ENCODE measurements around the gene MRPL55. TPM values are rescaled to one million over a fixed set of nuclear protein-coding genes. Genes with fewer than 3 reads are reported as not detected.

Gene MRPL55
- total RNA-seq, 2 donors from 2014 or later: 57.6 to 66.7 TPM

DNA sequence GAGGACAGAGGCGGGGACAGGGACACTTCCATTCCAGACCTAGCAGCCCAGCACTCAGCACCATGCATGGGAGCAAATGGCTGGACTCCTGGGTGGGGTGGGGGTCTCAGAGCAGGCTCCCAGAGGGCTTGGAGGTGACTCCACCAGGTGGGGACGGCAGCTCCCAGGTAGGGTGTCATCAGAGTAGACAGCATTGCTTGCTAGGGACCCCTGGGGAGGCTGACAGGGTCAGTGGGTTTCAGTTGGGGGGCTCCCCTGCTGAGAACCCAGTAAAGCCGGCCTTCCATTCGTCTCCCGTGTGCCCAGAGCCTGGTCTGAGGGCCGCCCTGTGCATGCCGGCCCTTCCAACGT is 35.9 kb upstream of the MRPL55 start:
- no peaks in the 10 kb centered on the region for H3K9me3 ChIP-seq (ENCODE audit: control insufficient read depth, low read length)
- no peak overlapping the region for H3K4me3 ChIP-seq (ENCODE audit: low read length)
- H3K27ac ChIP-seq (ENCODE audit: low read depth, low read length): no peak overlapping the region
- Mint-ChIP-seq H3K9me3 (no peaks in the 10 kb centered on the region), H3K27me3 (ENCODE audit: insufficient read depth) (no peaks in the 10 kb centered on the region), H3K27ac (no peak overlapping the region), H3K4me3 (no peak overlapping the region), H3K36me3 (ENCODE audit: low read depth) (no peaks in the 10 kb centered on the region), H3K4me1 (peaks cover 6% of the 10 kb centered on the region)
- peaks cover 10% of the 10 kb centered on the region for H3K36me3 ChIP-seq (ENCODE audit: control insufficient read depth, insufficient read depth, low read length)
- H3K27me3 ChIP-seq (ENCODE audit: control insufficient read depth, insufficient read depth, low read length, poor library complexity, severe bottlenecking): no peaks in the 10 kb centered on the region
- H3K9ac ChIP-seq (ENCODE audit: extremely low read depth, low read length, poor library complexity, severe bottlenecking): no peak overlapping the region
- DNase-seq: no peak
- TF ChIP-seq, protein P1, sequence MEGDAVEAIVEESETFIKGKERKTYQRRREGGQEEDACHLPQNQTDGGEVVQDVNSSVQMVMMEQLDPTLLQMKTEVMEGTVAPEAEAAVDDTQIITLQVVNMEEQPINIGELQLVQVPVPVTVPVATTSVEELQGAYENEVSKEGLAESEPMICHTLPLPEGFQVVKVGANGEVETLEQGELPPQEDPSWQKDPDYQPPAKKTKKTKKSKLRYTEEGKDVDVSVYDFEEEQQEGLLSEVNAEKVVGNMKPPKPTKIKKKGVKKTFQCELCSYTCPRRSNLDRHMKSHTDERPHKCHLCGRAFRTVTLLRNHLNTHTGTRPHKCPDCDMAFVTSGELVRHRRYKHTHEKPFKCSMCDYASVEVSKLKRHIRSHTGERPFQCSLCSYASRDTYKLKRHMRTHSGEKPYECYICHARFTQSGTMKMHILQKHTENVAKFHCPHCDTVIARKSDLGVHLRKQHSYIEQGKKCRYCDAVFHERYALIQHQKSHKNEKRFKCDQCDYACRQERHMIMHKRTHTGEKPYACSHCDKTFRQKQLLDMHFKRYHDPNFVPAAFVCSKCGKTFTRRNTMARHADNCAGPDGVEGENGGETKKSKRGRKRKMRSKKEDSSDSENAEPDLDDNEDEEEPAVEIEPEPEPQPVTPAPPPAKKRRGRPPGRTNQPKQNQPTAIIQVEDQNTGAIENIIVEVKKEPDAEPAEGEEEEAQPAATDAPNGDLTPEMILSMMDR (conservative IDR thresholded peaks at IDR 0.05): no peak
- 88 to 89% methylated on average over 8 of the region's 8 CpGs for WGBS, 2 experiments (ENCODE audit: insufficient coverage in 1 of 2, insufficient read length in 1 of 2)
- peaks cover 3% of the 10 kb centered on the region for H3K4me1 ChIP-seq (ENCODE audit: control insufficient read depth, insufficient read depth, low read length)

DNA sequence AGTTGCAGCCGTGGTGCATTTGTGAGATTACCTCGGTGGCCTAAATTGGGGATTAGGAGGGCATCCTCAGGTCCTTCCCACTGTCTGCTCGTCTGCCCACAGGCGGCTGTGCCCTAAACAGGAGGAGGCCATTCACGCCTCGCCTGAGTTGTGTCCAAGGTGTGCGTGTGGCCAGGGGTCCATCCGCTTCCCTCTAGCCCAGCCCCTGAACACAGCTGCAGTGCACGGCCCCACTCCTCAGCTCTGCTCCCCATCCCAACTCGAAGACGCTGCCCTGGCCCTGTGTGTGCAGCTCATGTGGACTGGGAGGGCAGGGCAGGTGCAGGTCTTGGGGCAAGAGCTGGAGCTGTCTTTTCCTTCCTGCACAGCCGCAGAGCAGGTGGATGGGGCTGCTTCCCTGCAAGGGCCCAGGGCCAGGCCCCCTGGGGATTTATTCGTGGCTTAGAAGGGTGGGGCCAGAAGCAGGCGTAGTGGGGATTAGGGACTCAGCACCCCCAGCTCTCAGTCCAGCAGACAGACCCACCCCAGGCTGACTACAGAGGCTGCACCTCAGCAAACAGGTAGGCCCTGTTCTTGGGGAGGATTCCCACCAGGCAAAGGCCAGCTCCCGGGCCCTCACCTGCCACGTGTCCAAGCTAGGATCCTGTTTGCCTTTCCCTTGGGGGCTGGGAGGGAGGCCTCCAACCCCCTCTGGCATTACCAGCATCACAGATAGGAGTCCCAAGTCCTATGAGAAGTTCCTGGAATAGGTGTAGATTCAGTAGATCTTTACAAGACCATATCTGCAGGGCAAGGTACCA is 35.3 kb upstream of the MRPL55 start:
- Histone ChIP-seq H3K4me1 (ENCODE audit: control insufficient read depth, insufficient read depth, low read length) (peaks cover 3% of the 10 kb centered on the region), H3K9ac (ENCODE audit: extremely low read depth, low read length, poor library complexity, severe bottlenecking) (no peak overlapping the region), H3K36me3 (ENCODE audit: control insufficient read depth, insufficient read depth, low read length) (peaks cover 10% of the 10 kb centered on the region), H3K27ac (ENCODE audit: low read depth, low read length) (no peak overlapping the region), H3K9me3 (ENCODE audit: control insufficient read depth, low read length) (no peaks in the 10 kb centered on the region), H3K4me3 (ENCODE audit: low read length) (no peak overlapping the region), H3K27me3 (ENCODE audit: control insufficient read depth, insufficient read depth, low read length, poor library complexity, severe bottlenecking) (no peaks in the 10 kb centered on the region)
- Mint-ChIP-seq H3K27ac (no peak overlapping the region), H3K27me3 (ENCODE audit: insufficient read depth) (peaks cover 2% of the 10 kb centered on the region), H3K9me3 (no peaks in the 10 kb centered on the region), H3K4me3 (no peak overlapping the region), H3K4me1 (peaks cover 6% of the 10 kb centered on the region), H3K36me3 (ENCODE audit: low read depth) (no peaks in the 10 kb centered on the region)
- WGBS, 2 experiments (ENCODE audit: insufficient coverage in 1 of 2, insufficient read length in 1 of 2): 91 to 98% methylated on average over 7 to 16 of the region's 16 CpGs
- TF ChIP-seq, protein P1 (conservative IDR thresholded peaks at IDR 0.05): no peak
- DNase-seq: no peak

DNA sequence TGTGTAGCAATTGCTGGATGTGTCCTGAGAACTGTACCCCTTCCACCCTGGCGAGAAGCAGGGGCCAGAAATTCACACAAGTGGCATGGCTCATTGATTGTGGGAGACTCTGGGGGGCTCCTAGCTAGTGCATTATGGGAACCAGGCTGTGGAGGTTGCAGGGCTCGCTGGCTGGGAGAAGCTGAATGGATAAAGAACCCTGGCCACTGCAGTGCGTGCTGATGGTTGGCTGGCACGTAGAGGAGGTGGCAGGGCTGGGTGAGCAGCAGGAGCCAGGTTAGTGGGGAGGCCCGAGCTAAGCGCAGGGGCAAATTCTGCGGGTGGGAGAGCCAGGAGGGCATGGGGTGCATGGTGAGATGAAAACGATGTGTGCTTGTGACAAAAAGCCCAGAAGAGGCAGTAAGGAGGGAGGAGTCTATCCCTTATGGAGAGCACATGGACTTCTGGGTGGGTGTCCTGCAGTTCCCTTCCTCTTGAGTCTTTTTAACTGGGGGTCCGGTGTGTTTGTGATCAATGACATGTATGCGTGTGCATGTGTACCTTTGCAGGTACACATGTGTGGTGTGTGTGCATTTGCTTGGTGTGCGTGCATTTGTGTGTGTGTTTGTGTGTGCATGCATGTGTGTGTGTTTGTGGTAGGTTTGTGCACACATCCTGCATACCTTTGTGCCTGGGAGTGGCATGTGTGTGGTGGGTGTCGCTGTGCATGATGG is 34.5 kb upstream of the MRPL55 start:
- Histone ChIP-seq H3K27ac (ENCODE audit: low read depth, low read length) (no peak overlapping the region), H3K36me3 (ENCODE audit: control insufficient read depth, insufficient read depth, low read length) (peaks cover 10% of the 10 kb centered on the region), H3K4me3 (ENCODE audit: low read length) (no peak overlapping the region), H3K9me3 (ENCODE audit: control insufficient read depth, low read length) (no peaks in the 10 kb centered on the region), H3K27me3 (ENCODE audit: control insufficient read depth, insufficient read depth, low read length, poor library complexity, severe bottlenecking) (peaks cover 2% of the 10 kb centered on the region), H3K4me1 (ENCODE audit: control insufficient read depth, insufficient read depth, low read length) (peaks cover 3% of the 10 kb centered on the region), H3K9ac (ENCODE audit: extremely low read depth, low read length, poor library complexity, severe bottlenecking) (no peak overlapping the region)
- H3K27me3 Mint-ChIP-seq (ENCODE audit: insufficient read depth): peaks cover 5% of the 10 kb centered on the region
- H3K36me3 Mint-ChIP-seq (ENCODE audit: low read depth): no peaks in the 10 kb centered on the region
- H3K9me3 Mint-ChIP-seq: no peaks in the 10 kb centered on the region
- no peak for DNase-seq
- WGBS, 2 experiments (ENCODE audit: insufficient coverage in 1 of 2, insufficient read length in 1 of 2): 93 to 95% methylated on average over 8 to 12 of the region's 12 CpGs
- TF ChIP-seq, protein P1 (conservative IDR thresholded peaks at IDR 0.05): no peak
- H3K4me1 Mint-ChIP-seq: peaks cover 6% of the 10 kb centered on the region
- H3K4me3 Mint-ChIP-seq: no peak overlapping the region
- peak overlapping the region; percentile 45 for H3K27ac Mint-ChIP-seq

Measured in endodermal cell (in vitro differentiated cells).